DND-41 (cell line): ENCODE results near the gene TTBK2.

Experiments used
- CTCF ChIP-seq: IDR thresholded peaks from 2 replicates; pipeline ENCODE4 v1.5.1; 2012; ENCODE audit warnings: borderline replicate concordance, low read length, moderate library complexity, mild to moderate bottlenecking; ENCODE audit not compliant: poor library complexity, severe bottlenecking; ENCODE audit errors: extremely low read depth
- EZH2 ChIP-seq: IDR thresholded peaks from 3 replicates; pipeline ENCODE4 v1.6.1; 2012; ENCODE audit warnings: borderline replicate concordance, low read depth, mild to moderate bottlenecking, moderate library complexity, low read length, inconsistent platforms; ENCODE audit not compliant: severe bottlenecking

DNA sequence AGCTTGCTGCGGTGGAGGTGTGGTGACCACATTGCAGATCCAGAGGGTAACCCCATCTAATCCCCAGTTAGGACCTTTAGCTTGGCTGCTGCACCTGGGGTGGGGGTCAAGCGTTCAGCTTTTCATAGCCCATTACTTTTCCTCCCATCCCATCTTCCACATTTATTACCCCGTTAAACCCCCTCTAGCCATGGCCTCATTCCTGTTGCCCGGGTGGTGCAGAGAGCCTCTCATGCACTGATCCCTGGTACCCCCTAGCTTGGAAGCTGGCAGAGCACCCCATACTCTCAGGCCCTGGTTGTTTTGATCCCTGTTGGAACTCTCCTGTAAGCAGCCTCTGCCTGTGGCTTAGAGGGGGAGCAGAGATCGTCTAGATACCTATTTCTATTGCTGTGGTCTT lies 204.5 kb downstream of the TTBK2 start:
- TF ChIP-seq CTCF (no peak), EZH2 (no peak)
